ENCODE measurements around the gene DPP9. TPM values are rescaled to one million over a fixed set of nuclear protein-coding genes. Genes with fewer than 3 reads are reported as not detected.
"Not testable (repeated sequence)": the region's sequence is repeated elsewhere in the genome, so short reads cannot be mapped to it uniquely, and the experiment has no call there.

DPP9 gene
- 10 to 100 TPM; 19.5 to 32.9 (median 26.1) TPM for polyA plus RNA-seq (ENCODE audit: insufficient read length in 4 of 4)

- peak; percentile 96 to 98 (median 98) for DNase-seq (ENCODE audit: low read depth in 4 of 4, low spot score in 2 of 4)
Measured at GRCh38 chr19:4723595-4724514, at the start of gene DPP9. DPP9 (minus strand) TSS chr19:4723842; CDS start chr19:4719906, 3,936 bp downstream.

GRCh38 chr19:4773047-4773640 is 49.5 kb upstream of the DPP9 start:
- DNase-seq (ENCODE audit: low read depth in 4 of 4, low spot score in 2 of 4): no peak

GRCh38 chr19:4772566-4772965 is 48.9 kb upstream of the DPP9 start:
- DNase-seq (ENCODE audit: low read depth in 4 of 4, low spot score in 2 of 4): no peak

DNA sequence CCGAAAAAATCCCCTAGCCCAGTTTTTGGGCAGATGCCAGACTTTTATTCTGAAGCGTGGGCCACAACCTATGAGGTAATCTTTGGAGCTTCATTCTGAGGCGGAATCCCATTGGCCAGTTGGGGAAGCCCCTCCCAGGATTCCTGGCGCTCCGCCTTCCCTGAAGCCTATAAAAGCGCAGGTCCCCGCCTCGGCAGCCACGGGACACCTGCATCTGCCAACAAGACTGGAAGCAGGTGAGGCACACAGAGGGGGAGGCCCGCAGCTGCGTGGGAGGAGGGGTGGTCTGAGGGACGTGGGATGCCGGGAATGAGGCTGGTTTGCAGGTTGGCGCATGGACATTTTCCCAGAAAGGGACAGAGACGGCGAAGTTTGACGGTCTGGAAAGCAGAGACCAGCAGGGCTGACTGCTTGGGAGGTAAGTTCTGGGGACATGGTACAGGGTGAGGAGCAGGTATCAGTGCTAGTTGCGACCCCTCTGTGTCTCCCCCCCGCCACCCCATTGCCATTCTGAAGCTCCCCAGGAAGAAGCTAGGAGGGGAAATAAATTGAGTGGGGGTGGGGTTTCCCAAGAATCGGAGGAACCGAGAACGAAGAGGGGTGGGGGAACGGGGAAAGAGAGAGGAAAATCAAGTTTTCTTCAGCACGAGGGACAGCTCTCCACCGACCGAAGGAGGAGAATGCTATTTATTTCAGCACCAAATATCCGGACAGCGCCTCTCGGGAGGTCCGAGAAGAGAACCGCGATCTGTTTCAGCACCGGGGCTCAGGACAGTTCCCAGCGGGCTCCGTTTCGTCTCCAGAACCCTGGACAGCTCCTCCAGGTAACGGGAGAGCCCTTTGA is 45.5 kb upstream of the DPP9 start:
- DNase-seq (ENCODE audit: low read depth in 4 of 4, low spot score in 2 of 4): peak; percentile 85 to 94 (median 88)

GRCh38 chr19:4764393-4764660 is 40.7 kb upstream of the DPP9 start:
- no peak for DNase-seq (ENCODE audit: low read depth in 4 of 4, low spot score in 2 of 4)

DNA sequence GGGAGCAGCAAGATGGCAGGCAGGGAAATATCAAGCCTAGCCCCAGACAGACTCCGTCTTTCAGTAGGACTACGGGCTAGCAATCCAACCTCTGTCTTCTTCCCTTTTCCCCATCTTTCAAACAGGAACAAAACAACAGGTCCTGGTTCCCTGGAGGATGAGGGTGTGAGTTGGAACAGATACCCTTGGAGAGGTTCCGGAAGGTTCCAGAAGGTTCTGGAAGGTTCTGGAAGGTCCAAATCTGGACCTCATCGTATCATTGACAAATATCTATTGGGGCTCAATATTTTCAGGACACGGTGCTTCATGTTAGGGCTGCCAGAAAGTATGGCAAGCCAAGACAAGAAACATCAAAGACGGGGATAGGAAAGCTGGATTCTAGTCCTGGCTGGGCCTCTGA is 39.4 kb upstream of the DPP9 start:
- DNase-seq (ENCODE audit: low read depth in 4 of 4, low spot score in 2 of 4): no peak

DNA sequence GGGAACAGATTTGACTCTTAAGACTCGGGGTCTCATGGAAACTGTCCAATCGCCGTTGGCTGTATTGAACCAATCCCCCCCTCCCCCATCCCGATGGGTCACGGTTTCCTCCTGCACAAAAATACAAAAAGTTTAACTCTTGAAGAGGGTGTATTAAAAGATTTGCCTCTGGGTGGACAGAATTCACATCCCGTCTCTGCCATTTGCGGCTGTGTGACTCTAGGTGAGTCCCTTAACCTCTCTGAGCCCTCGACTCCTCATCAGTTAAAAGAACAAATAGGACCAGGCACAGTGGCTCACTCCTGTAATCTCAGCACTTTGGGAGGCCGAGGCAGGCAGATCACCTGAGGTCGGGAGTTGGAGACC is 36.6 kb upstream of the DPP9 start:
- no peak for DNase-seq (ENCODE audit: low read depth in 4 of 4, low spot score in 2 of 4)

DNA sequence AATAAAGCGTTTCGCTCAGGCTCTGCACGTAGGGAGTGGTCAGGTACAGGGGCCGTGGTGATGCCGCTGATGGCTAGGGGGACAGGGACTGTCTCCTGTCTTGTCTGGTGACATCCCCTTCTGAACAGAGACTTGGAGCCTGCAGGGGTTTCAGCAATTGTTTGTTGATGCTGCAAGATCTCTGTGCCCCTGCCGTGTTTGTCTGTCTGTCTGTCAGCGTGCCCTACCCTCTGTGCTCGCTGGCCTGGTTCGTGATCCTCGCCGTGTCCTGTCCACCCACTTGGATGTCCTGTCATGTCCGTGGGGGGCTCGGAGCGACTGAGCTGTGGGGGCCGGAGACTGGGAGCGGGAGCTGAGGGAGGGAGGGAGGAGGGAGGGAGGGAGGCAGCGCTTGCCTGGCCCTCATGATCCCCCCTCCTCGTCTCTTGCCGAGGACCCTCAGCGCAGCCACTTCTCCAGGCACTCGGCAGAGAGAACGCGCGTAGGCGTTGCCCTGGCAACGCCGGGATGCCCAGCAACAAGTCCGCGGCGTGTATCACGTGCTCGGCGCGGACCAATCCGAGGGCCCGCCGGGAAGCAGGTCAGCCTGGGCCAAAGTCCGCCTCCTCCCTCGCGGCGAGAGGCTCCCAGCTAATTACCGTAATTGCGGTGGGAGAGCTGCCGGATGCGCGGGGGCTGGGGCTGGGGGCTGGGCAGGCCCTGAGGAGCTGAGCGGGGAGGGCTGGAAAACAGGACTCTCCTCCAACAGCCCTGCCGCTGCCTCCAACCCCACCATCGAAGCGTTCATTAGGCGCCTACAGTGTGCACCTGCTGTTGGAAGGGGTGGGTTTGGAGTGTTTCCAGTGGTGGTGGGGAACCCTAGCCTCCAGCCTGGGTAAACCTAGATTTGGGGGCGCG is 36.0 kb upstream of the DPP9 start:
- DNase-seq (ENCODE audit: low read depth in 4 of 4, low spot score in 2 of 4): peak; percentile 43 to 90 (median 80)

DNA sequence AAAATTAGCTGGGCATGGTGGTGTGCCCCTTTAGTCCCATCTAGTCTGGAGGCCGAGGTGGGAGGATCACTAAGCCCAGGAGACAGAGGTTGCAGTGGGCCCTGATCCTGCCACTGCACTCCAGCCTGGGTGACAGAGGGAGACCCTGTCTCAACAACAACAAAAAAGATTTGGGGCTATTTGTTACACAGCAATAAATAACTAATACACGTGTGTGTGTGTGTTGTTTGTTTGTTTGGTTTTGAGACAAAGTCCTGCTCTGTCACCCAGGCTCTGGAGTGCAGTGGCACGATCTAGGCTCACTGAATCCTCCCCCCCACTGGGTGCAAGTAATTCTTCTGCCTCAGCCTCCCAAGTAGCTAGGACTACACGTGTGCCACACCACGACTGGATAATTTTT is 35.0 kb upstream of the DPP9 start:
- no peak for DNase-seq (ENCODE audit: low read depth in 4 of 4, low spot score in 2 of 4)

DNA sequence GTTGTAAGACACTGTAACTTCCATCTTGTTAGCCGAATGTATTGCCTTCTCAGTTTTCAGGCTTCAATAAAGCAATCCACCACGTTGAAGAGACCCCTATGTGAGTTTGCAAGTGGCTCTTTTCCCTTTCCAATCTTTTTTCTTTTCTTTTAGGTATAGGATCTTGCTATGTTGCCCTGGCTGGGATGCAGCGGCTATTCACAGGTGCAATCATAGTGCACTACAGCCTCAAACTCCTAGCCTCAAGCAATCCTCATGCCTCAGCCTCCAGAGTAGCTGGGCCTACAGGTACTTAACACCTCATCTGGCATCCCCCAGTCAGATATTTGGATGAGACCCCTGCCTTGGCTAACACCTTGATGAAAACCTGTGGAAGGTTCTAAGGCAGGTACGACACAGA is 34.4 kb upstream of the DPP9 start:
- no peak for DNase-seq (ENCODE audit: low read depth in 4 of 4, low spot score in 2 of 4)

DNA sequence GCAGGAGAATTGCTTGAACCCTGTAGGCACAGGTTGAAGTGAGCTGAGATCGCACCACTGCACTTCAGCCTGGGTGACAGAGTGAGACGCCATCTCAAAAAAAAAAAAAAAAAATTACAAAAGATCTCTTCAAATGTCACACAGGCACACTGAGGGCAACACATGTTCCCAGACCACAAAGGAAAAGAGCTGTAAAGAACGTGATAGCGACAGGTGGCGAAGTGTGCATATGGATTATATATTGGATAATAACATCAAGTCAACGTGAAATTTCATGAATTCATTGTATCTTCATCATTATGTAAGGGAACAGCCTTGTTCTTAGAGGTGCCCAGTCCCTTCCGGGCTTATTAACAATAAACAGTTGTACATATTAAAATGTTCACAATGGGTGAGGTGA is 31.8 kb upstream of the DPP9 start:
- DNase-seq (ENCODE audit: low read depth in 4 of 4, low spot score in 2 of 4): no peak

DNA sequence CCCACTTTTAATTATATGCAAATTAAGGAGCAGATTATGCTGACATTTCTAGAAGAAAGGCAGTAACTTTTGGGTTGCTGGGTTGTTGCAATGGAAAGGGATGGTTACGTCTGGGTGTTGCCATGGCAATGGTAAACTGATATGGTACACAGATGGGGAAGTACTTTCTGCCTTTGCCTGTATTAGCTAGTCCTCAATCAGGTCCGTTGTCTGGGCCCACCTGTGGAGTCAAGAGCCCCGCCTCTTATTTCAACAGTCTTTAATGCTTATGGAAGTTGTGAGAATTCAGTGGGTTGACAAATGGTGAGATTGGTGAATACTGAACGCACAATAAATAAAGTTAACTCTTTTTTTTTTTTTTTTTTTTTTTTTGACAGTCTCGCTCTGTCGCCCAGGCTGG is 30.6 kb upstream of the DPP9 start:
- no peak for DNase-seq (ENCODE audit: low read depth in 4 of 4, low spot score in 2 of 4)

- no peak for DNase-seq (ENCODE audit: low read depth in 4 of 4, low spot score in 2 of 4)
Measured at GRCh38 chr19:4749870-4750590, 26.4 kb upstream of the DPP9 start.

DNA sequence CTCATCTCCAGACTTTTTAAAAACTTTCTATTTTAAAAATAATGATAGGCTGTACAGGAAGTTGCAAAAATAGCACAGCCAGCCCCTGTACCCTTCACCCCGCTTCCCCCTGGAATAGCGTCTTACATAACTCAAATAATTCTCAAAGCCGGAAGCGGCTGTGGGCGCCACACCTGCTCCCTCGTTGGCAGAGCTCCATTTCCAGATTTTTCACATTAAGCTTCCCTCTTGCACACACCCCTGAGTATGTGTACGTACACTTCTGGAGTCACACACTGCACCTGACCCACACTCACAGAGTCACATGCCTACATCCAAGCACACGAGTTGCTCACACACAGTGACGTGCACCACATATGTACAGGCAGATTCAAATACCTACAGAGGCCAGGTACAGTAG is 24.9 kb upstream of the DPP9 start:
- DNase-seq (ENCODE audit: low read depth in 4 of 4, low spot score in 2 of 4): no peak

DNA sequence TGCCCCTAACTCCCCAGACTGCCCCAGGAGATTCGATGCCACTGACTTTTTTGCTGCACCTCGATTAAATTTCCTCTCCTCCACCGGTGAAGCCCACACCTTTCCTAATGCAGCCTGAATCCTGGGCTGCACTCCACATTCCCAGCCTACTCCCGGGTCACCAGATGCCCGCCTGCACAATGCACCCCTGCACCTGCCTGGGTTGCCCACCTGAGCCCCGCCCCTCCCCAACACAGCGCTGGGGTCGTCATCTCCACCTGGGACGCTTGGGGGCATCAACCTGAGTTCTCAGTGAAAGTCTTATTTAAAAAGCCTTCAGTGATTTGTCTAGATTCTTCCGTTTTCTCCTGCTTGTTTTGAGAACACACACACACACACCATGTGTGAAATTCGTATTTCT is 24.5 kb upstream of the DPP9 start:
- no peak for DNase-seq (ENCODE audit: low read depth in 4 of 4, low spot score in 2 of 4)

- DNase-seq (ENCODE audit: low read depth in 4 of 4, low spot score in 2 of 4): no peak
Measured at GRCh38 chr19:4745986-4746385, 22.3 kb upstream of the DPP9 start.

- DNase-seq (ENCODE audit: low read depth in 4 of 4, low spot score in 2 of 4): not testable (repeated sequence)
Measured at GRCh38 chr19:4745175-4745574, 21.5 kb upstream of the DPP9 start.

- DNase-seq (ENCODE audit: low read depth in 4 of 4, low spot score in 2 of 4): no peak
Measured at GRCh38 chr19:4744451-4745174, 21.0 kb upstream of the DPP9 start.
